Right lobe of liver (tissue), 4 donors: ENCODE measurements around the gene ID2.
A peak's percentile ranks its signal among the peaks of the same experiment; 100 is the strongest.

Source experiments
- CTCF ChIP-seq, 4 donors: fragments of 200-600 bp in 3 of 4; fragments of 450-650 bp in 1 of 4; IDR thresholded peaks; one replicate each; pipeline versions ENCODE4 v1.5.1 to v1.8.0; 2016 to 2022; ENCODE audit warnings: antibody characterized with exemption in 4 of 4, mild to moderate bottlenecking in 2 of 4
- POLR2A ChIP-seq: fragments of 450-650 bp; IDR thresholded peaks from one replicate; pipeline ENCODE4 v1.6.1; 2017; ENCODE audit warnings: antibody characterized with exemption, mild to moderate bottlenecking
- donor health status: DM: no; HTN: no; CAD: no.
- donor health status: DM: no; HTN: no; CAD: no.
- donor health status: DM: no; HTN: yes; CAD: no.

DNA sequence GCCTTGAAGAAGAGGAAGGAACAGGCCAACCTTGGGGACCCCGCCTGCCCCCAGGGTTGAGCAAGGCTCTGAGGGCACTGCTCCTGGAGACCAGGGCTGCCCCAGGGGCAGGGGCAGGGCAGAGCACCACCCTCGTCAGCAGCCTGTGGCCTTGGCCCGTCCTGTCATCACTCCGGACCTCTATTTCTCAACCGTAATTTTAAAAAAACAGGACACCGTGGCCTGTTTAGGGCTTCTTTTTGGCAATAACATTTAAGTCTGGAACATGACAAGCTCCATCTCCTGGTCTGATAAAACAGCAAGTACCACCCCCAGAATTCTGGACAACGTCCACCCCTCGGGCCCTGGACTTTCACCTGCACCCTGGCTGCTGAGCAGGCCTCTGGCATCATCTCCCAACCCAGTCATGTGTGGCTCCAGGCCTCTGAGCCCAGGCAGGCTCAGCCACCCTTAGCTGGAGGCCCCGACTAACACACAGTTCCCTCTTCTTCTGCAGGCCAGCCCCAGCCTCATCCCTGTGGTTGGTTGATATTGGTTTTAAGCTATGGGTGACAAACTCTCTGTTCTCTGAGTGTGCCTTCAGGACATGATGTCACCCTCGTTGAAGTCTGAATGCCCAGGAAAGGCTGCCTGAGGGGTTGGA is 22.6 kb upstream of the ID2 start:
- no peak for TF ChIP-seq CTCF (IDR thresholded peaks at IDR 0.05)
- peak; percentile 64 for TF ChIP-seq POLR2A
